RPMI7951 (cell line): Measurements from ENCODE around the gene SMG9. TPM values are rescaled to one million over a fixed set of nuclear protein-coding genes. Genes with fewer than 3 reads are reported as not detected.
A peak's percentile ranks its signal among the peaks of the same experiment; 100 is the strongest.

Source experiments
- DNase-seq: peaks from one replicate; pipeline ENCODE4 v3.0.0-alpha.2; 2012; ENCODE audit warnings: low read depth
- total RNA-seq: library from RNA; depleted of rRNA; stranded (reverse); fragments of >200 nt; shearing (Covaris generic); gene quantifications from 2 replicates; pipeline ENCODE4 v1.2.3, GENCODE V29; 2014; rRNA removed

The SMG9 gene, protein sequence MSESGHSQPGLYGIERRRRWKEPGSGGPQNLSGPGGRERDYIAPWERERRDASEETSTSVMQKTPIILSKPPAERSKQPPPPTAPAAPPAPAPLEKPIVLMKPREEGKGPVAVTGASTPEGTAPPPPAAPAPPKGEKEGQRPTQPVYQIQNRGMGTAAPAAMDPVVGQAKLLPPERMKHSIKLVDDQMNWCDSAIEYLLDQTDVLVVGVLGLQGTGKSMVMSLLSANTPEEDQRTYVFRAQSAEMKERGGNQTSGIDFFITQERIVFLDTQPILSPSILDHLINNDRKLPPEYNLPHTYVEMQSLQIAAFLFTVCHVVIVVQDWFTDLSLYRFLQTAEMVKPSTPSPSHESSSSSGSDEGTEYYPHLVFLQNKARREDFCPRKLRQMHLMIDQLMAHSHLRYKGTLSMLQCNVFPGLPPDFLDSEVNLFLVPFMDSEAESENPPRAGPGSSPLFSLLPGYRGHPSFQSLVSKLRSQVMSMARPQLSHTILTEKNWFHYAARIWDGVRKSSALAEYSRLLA
- 17.0 and 39.3 TPM in 2 replicates for total RNA-seq

DNA sequence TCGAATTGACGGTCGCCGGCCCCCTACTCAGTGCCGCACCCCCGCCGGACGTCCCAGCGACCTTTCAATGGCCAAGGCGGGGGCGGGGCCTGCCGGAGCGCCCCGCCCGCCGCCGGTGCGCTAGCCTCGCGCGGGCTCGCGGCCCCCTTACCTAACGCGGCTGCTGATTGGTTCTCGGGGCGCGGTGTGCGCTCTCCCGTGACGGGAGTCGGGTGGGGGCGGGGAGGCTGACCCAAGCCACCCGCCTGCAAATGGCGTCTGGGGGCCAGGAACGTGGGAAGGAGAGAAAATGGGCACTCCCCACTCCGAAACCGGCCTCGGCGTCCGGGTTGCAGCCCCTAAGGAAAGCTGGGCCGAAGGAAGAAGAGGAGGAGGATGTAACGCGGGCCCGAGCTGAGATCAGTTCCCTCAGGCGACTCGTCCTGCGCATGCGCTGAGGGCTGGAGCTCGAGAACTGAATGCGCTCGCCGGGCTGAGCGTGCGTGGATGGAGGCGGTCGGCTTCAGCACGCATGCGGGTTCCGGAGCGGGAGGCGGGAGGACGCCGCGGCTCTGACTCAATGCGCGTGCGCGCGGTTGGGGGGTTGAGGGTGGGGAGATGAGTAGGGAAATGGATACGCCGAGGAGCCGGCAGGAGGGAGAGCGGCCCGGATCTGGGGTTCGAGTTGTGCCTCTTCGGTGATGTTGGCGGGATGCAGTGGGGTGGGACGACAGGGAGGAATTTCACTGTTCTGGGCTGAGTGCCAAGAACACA lies at the start of gene SMG9:
Gene SMG9, minus strand, starts transcription at position 460 of the 753 bp plus-strand sequence. CDS start 4,221 bp downstream, outside the sequence.
- DNase-seq = peak; percentile 97

GRCh38 chr19:43804432-43804831 lies 49.7 kb upstream of the SMG9 start:
- DNase-seq = no peak

DNA sequence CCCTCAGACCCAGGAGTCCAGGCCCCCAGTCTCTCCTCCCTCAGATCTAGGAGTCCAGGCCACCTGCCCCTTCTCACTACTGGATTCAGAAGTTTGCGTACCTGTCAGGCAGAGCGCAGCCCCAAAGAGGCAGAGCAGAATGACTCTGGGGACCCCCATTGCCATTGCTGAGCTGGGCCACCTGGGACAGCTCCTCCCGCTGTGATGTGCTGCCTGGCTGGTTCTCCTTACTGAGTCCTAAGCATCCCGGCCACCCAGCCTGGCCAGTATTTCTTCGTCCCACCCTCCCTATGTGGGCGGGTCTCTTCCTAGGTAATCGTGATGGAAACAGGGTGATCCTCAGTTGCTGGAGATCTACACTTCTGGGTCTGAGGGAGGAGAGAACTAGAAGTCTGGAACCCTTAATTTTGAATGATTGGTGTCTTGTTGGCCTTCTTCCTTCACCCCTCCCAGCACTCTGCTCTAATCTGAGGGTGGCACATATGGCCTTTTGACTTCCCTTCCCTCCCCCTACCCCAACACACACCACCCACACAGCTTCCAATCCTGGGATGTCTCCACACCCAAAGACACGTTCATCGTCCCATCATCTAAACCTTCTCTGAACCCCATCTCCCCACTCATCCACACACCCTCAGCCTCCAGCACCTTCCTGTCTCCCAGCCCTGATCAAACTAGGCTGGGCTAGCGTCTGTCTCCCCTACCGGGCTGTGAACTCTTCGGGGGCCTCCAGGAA lies 47.6 kb upstream of the SMG9 start, which contains the start of gene LYPD5:
Gene LYPD5, minus strand, starts transcription at position 232 of the 736 bp plus-strand sequence. Its CDS starts 67 bp downstream, at position 165.
- no peak for DNase-seq

- no peak for DNase-seq
Measured at GRCh38 chr19:43799502-43800142, 44.9 kb upstream of the SMG9 start.

DNA sequence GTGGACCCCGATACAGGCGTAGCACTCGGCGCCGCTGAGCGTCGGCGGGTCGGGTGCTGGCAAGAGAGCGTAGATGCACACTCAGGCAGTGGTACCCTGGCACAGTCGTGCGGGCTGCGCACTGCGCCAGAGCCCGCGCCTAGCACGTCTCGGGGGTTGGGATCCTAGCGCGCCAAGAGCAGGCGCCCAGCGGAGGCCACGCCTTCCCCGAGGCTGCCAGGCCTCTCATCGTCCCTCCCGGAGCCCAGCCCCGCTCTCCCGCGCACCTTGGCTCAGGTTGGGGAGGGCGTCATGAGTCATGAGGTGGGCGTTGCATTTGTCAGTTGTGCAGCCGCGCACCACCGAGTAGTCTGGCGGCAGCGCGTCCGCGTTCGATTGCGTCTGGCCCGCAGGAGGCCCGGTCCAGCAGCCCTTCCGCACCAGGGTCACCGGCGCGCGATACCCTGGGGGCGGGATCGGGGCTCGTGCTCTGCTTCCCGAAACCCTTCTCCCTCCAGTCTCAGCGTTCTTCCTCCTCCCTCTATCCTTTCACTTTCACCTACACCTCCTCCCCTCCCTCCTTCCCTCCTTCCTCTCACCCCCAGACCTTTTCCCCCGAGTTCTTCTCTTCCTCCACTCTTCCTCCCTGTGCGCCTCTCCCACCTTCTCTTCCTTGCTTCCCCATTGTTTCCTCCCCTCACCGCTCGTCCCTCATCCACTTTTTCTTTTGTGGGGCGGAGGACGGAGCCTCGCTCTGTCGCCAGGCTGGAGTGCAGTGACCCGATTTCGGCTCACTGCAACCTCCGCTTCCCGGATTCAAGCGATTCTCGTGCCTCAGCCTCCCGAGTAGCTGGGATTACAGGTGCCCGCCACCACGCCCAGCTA lies 44.0 kb upstream of the SMG9 start:
- no peak for DNase-seq

DNA sequence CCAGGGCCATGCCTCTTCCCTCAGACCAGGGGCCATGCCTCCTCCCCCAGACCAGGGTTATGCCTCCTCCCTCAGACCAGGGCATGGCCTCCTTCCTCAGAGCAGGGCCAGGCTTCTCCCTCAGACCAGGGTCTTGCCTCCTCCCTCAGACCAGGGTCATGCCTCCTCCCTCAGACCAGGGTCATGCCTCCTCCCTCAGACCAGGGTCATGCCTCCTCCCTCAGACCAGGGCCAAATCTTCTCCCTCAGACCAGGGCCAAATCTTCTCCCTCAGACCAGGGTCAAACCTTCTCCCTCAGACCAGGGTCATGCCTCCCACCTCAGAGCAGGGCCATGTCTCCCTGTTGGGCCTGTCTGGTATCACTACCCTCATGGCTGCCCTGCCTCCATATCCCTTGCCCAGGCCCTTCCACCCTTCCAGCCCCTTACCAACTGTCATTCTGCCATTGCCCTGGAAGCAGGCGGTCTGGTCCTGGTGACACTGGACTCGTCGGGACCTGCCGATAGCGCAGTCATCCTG lies 43.3 kb upstream of the SMG9 start:
- DNase-seq = no peak

DNA sequence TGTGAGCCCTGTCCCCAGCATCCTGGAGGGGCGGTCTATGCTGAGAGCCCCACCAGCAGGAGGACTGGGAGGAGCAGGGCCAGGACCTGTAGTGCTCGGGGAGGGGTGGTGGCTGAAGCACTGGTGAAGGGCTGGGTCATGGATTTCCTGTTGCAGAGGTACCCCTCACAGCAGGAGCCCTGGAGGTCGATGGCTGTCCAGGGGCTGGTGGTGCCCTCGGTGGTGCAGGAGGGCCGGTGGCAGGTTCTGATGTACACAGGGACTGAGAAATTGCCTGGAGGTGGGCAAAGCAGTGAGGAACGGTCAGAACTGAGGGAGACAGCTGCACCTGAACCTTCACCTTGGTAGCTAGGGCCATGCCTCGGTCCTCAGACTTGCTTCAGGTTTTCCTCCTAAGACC lies 42.8 kb upstream of the SMG9 start:
- DNase-seq = no peak

DNA sequence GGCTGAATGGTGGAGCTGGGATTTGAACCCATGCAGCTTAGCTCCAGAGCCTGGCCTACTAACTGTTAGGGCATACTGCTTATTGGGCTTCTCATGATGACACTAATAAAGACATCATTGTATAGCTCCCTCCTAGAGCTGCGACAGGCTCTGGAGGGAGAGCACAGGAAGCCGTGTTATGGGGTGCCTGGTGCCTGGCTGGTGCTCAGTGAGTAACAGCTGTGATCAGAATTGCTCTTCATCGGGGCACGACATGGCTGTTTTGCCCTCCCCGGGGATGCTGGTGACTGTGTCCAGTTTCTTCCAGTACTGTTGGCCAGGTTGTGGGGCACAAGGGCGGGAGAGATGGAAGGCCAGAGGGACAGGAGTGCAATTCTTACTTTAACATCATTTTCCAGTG lies 42.4 kb upstream of the SMG9 start:
- no peak for DNase-seq

DNA sequence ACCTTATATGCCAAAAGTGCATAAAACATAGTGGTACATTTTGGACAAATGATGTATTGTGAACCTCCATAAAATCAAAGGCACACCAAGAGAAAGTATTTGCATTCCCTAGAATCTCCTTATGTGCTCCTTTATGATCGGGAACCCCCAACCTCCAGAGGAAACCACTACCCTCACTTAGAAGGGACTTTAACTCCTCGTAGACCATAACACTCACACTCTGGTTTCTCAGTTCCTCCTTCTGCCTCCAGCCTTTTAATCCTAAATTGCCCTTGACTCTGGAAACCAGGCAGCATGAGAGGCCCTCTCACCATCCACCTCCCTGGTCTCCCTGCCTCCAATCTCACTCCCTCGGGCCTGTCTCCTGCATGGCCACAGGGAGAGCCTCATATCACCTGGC lies 35.8 kb upstream of the SMG9 start:
- DNase-seq = no peak

GRCh38 chr19:43789029-43789428 lies 34.3 kb upstream of the SMG9 start:
- DNase-seq = peak; percentile 55

- no peak for DNase-seq
Measured at GRCh38 chr19:43786665-43787064, 31.9 kb upstream of the SMG9 start.

GRCh38 chr19:43784981-43785808 lies 30.4 kb upstream of the SMG9 start:
- DNase-seq = peak; percentile 92

GRCh38 chr19:43784241-43784980 lies 29.6 kb upstream of the SMG9 start:
- DNase-seq = peak; percentile 94

DNA sequence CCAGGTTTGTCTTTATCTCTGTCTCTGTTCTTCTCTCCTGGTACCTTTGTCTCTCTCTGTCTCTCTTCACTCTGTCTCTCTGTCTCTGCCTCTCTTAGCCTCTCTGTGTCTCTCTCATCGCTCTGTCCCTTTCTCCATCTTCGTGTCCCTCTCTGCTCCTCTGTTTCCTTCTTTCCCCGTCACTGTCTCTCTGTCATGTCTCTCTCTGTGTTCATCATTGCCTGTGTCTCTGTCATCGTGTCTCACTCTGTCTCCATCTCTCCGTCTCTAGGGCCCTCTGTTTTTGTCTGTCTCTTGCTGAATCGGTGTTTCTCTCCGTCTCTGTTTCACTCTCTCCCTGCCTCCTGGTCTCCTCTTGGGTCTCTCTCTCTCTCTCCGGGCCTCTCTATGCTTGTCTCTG lies 28.9 kb upstream of the SMG9 start:
- DNase-seq = no peak

DNA sequence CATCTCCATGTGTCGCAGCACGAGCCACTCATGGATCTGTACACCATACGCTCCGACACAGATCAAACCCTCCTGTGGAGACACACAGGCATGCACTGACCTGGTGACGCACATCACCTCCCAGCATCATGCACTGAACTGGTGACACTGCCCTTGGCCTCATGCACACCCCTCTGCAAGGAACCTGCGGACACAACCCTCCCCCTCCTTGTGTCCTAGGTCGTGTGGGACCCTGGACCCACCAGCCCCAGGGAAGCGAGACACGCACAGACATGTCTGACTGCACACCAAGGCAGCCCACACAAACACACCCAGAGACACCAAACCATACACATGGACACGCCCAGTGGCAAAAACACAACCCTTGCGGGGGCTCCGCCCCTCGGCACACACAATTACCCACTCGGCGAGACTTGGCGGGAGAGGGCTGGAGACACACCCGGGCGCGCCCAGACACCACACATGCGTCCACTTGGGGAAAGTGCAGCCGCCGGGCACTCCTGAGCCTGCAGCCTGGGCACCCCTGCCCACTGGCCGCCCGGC lies 28.0 kb upstream of the SMG9 start:
- DNase-seq = no peak

DNA sequence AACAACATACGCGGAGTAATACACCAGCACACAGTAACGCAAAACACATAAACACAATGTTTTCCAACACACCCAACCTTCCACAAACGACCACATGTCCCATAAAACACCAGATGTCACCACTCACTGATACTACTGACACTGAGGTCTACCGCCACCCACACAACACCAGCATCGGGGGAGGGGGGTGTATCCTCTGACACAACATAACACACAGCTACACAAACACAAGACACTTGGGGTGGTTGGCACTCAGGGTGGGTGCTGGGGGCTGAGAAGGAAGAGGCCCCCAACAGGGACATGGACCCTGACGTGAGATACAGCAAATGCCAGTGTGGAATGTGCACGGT lies 27.5 kb upstream of the SMG9 start:
- DNase-seq = no peak

DNA sequence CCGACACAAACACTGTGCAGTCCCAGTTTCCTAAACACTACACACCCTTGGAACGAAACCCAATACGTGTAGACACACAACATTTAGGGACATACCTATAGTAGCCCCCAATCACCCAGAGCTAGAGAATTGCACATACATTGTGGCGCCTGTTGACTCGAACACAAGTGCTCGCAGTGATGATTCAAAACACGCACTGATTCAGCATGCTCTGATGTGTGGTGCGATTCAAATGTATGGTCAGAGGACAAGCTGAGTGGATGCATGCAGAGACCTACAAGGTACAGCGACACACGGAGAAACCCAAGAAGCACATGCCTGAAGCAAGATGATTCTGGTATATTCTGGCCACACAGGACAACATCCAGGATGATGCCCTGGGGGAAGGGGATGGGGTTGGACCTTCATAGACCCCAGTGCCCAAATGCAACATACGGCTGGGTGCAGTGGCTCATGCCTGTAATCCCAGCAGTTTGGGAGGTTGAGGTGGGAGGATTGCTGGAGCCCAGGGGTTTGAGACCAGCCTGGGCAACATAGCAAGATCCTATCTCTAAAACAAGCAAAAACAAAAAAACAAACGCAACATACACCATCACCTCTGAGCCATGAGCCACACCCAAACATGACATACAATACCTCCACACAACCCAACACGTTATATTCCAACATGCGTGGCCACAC lies 27.0 kb upstream of the SMG9 start:
- no peak for DNase-seq
